ENCODE data around the gene RGS7.
"Not testable (repeated sequence)": the region's sequence is repeated elsewhere in the genome, so short reads cannot be mapped to it uniquely, and the experiment has no call there.

RGS7 gene

DNA sequence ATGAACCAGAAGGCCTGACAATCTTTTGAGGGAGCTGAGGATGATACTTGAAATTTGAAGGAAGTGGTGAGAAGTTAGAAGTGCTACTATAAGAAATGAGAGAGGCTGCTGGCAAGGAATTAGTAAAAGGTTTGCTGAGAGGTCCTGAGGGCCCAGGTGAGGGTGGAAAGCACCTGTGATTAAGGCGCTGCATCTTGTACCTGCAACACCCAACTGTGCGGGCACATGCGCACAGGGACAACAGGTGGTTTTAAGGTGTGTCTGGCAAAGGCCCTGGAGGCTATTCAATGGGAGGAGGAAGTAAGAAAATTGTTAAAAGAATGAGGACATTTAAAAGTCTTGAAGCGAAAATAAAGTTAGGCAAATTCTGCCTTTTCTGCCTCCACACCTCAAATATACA lies 349.3 kb downstream of the RGS7 start:
- in situ Hi-C loops (cut with MboI; ENCODE audit: low sequenced_read_pairs) = no loop called here

DNA sequence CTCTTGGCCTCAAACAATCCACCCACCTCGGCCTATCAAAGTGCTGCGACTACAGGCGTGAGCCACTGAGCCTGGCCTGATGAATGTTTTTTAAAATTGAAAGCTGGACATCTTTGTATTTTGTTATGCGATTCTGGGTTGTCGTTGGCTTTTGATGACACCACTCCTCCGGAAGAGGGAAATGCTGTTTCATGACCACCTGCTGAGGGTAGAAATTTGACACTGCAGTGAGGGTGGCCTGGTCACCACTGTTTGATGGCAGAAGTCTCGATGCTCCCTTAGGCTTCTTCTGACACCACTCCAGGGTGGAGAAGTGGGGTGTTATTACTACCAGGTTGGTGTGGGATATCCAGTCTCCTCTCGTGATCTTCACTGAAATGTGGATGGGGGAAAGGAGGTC lies 357.2 kb downstream of the RGS7 start:
- in situ Hi-C loops (cut with MboI; ENCODE audit: low sequenced_read_pairs) = no loop called here

DNA sequence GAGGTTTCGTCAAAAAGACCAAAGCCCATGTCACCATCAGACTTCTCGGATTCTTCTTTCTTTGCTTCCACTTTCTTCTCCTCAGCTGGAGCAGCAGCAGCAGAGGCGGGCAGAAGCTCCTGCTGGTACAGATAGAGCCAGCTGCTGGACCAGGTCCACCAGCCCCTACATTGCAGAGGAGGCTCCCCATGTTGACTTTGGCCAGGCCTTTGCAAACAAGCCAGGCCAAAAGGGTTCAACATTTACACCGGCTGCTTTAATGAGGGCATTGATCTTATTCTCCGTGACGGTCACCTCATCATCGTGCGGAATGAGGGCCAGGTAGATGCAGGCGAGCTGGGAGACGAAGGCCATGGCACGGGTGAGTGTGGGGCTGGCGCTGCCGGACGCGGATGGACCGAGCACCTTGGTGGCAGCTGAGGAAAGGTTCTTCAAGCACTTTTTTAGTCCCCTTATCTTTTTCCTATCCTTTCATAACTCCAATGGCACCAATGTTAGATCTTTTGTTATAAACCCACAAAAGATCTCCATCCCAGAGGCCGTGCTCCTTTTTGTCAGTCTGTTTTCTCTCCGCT lies 358.5 kb downstream of the RGS7 start:
- in situ Hi-C loops (cut with MboI; ENCODE audit: low sequenced_read_pairs) = no loop called here

DNA sequence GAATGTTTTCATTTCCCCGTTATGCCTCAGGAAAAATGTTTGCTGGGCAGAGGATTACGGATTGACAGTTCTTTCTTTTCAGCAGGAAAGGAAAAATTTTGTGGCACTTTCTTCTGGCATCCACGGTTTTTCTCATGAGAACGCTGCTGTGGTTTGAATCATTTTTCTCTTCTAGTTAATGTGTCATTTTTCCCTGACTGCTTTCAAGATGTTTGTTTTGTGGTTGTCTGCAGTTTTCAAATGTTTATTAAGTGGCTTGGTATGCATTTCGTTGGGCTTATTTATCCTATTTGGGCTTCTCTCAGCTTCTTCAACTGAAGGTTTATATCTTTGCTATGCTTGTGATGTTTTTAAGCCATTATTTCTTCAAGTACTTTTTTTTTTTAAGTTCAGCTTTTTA lies 359.0 kb downstream of the RGS7 start:
- in situ Hi-C loops (cut with MboI; ENCODE audit: low sequenced_read_pairs) = no loop called here

DNA sequence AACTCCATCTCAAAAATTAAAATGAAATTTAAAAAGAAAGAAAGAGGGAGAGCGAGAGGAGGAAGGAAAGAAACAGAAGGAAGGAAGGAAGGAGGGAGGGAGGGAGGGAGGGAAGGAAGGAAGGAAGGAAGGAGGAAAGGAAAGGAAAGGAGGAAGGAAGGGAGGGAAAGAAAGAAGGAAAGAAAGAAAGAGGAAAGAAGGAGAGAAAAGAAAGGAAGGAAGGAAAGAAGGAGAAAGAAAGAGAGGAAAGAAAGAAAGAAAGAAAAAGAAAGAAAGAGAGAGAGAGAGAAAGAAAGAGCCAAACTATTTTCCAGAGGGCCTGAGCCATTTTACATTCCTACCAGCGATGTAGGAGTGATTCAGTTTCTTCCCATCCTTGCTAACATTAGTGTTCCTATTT lies 364.0 kb downstream of the RGS7 start:
- in situ Hi-C loops (cut with MboI; ENCODE audit: low sequenced_read_pairs) = no loop called here

DNA sequence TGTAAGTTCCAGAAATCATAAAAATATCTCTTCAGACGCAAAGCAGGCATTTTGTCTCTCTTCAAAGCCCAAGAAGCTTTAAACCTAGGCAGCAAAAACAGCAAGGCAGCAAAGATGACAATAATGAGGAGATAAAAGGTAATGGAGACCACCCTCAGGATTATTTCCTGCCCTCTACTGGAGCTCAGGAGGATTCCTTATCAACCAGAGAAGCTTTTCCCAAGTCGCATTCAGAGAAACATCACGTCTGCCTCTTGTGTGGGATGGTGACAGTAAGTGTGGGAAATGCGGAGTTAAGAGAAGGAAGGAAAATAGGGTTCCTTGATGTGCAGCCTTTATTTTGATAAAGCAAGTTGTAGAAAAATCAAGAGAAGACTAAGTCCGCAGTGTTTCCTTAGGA lies 365.8 kb downstream of the RGS7 start:
- in situ Hi-C loops (cut with MboI; ENCODE audit: low sequenced_read_pairs) = no loop called here

DNA sequence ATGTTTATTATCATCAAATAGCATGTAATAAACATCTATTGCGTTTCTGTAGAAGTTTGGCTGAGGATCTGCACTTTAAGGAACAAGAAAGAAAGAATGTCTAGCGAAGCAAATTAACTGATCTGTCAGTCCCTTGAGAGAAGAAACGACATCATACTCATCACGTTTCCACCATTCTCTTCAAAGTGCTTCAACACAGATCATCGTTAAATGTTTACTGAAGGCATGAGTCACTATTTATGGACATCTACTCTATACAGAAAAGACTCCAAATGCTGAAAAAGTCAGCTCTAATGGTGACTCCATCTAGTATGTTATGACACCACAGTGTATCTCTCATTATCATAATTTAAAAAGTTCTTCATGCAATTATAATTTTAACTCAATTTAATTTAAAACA lies 369.1 kb downstream of the RGS7 start:
- in situ Hi-C loops (cut with MboI; ENCODE audit: low sequenced_read_pairs) = no loop called here

DNA sequence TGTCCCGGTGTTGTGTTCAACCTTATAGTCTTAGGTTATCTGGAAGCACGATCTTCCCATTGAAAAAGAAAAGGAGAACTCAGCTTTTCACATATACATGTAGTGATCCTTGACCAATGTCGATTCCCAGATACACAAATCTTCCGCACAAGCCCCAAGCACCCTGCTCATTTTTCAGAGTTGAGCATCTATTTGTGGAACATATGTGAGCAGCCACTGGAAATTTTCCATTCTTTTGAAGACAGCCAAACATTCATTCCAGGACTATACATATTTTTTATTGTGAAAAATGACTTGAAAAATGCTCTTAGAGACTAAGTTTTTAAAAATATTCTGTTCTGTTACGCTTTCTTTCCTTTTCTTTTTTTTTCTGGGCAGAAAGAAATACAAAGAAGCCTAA lies 371.9 kb downstream of the RGS7 start:
- in situ Hi-C loops (cut with MboI; ENCODE audit: low sequenced_read_pairs) = no loop called here

DNA sequence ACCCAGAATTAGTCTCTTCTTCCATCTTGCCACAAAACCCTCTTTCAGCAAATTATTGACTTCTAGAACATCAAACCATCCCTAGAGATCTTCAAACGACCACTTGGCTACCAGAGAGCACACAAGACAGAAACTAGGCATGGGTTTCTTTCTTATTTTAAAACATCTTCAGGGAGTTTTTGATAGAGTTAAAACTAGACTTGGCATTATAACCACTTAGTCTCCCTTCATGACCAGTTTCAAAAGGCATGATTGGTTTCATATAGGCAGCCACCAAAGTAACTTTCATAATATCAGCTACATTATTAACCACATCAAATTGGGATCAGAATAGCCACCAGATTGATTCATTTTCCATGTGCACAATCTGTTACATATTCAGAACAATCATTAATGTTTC lies 376.7 kb downstream of the RGS7 start:
- in situ Hi-C loops (cut with MboI; ENCODE audit: low sequenced_read_pairs) = no loop called here

DNA sequence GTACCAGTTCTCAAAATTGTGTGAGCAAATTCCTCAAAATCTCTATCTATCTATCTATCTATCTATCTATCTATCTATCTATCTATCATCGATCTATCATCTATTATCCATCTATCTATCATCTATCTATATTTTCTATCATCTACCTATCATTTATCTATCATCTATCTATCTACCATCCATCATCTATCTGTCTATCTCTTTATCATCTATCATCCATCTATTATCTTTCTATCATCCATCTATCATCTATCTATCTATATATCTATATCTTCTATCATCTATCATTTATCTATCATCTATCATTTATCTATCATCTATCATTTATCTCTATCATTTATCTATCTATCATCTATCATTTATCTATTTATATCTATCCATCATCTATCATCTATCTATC lies 380.3 kb downstream of the RGS7 start:
- in situ Hi-C loops (cut with MboI; ENCODE audit: low sequenced_read_pairs) = no loop called here

DNA sequence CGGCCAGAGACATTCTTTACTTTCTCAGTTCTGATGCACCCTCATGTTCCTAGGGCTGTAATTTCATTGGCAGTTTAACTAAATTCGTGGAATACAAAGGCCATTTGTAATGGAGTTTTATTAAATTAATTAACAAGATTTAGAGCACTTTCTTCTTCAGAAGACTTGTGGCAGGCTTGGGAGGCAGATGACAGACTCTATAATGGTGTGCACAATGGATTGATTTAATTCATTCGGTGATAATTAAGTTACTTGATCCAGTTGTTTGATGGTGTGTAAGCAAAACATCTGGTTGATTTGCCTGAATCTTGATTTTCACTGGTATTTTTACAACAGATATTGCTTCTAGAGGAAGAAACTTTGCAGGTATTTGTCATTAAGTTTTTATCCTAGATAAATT lies 383.1 kb downstream of the RGS7 start:
- in situ Hi-C loops (cut with MboI; ENCODE audit: low sequenced_read_pairs) = no loop called here

DNA sequence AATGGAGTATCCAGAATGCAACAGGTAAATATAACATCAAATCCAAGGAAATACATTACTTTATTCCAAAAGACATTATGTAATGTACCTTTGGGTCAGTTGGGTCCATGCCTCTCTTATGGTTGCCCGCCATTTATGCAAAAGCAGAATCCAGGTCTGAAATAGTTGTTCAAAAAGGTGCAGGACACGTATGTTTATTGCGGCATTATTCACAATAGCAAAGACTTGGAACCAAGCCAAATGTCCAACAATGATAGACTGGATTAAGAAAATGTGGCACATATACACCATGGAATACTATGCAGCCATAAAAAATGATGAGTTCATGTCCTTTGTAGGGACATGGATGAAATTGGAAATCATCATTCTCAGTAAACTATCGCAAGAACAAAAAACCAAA lies 384.9 kb downstream of the RGS7 start:
- in situ Hi-C loops (cut with MboI; ENCODE audit: low sequenced_read_pairs) = not testable (repeated sequence)

DNA sequence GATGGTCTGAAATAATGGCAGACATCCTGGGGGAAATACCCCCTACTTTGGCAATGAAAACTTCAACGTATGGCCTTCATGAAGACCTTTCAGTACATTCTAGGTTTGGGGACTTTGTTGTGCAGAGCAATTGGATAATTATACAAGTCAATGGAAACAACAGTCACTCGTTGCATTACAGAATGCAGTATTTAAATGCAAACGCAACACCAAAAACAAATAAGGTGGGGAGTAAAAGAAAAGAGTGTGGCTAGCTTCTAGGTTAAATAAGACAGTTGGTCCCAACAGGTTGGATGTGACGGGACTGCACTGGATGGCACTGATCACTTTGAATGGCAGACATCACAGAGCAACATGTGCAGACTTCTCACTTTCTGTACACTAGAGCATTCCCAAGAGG lies 386.8 kb downstream of the RGS7 start:
- in situ Hi-C loops (cut with MboI; ENCODE audit: low sequenced_read_pairs) = no loop called here

DNA sequence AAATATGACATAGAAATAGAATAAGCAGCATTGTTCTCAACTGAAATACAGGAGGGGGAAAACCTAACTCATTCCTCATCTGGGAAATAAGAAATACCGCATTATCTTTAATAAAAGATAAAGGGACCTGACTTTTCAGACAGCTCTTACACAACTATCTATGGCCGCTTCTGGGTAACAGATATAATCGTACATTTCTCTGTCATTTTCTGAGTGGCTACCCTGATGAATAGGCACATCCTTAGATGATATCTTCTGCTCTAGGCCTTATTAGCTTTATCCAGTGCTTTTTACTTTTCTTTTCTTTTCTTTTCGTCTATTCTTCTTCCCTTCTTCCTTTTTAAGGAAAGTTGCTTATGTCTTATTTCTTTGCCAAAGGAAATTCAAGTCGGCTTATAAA lies 388.1 kb downstream of the RGS7 start:
- in situ Hi-C loops (cut with MboI; ENCODE audit: low sequenced_read_pairs) = no loop called here

DNA sequence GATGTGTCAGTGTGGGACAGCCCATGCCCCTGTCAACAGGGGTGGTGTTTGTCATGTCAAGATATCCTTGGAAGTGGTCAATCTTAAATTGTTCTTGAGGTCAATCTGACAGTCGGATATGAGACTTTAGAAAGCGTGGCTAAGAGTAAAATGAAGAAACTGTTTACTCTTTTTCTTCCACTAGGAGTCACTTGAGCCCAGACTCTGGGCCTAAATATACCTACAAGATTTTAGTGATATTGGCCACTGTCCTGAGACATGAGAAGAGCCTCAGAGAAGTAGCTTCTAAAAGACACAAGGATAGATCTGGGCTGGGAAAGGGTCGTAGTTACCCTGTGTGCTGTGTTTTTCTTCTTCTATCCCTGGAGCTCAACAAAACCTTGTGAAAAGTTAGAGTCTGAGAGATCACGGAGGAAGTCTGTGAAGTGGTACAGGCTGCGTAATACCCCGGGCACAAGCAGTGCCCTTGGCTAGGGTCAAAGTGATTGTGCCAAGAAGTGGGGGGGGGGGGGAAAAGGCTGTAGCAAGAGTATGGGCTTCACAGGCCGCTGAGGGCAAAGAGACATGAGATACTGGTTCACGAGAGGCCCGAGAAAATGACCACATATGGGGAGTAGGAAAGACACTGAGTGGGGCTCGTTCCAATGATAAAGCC lies 389.8 kb downstream of the RGS7 start:
- in situ Hi-C loops (cut with MboI; ENCODE audit: low sequenced_read_pairs) = no loop called here

DNA sequence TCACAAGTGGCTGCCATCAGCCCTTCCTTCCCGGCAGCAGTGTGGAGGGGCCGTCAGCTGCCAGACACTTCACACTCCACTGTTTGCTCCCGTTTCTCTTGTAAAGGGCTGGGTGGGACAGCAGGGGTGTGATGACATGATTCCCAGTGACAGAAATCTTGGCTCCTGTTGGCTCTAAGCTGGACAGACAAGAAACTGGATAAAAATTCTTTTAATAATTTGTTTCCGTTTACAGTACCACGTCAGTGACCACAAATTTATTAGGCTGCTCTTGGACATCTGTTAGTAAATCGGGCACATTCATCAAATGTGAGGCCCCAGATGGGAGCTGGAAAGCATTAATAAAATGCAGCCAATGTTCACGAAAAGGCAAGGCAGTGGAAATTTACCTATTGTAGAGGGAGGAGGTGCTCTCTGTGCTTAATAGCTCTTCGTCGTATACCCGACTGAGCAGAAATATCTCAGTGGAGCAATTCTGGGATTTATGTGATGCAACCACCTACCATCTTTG lies 391.4 kb downstream of the RGS7 start:
- in situ Hi-C loops (cut with MboI; ENCODE audit: low sequenced_read_pairs) = no loop called here

DNA sequence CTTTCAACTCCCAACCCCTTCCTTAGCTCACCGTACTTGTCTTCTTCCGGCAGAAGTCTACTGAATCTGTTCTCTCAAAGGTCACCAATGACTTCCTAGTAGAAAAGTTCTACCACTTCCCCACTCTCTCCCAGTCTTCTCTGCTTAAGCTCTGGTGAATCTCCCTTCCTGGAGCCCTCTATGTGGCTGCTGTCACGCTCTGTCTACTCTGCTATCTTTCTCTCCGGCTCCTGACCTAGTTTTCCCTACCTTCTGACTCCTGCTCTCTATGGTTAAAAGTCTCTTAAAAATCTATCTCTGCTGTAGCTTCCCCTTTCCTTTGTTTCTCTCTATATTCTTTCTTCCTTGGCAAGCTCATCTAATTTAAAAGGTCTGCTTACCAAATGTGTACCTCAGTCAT lies 394.9 kb downstream of the RGS7 start:
- in situ Hi-C loops (cut with MboI; ENCODE audit: low sequenced_read_pairs) = no loop called here

DNA sequence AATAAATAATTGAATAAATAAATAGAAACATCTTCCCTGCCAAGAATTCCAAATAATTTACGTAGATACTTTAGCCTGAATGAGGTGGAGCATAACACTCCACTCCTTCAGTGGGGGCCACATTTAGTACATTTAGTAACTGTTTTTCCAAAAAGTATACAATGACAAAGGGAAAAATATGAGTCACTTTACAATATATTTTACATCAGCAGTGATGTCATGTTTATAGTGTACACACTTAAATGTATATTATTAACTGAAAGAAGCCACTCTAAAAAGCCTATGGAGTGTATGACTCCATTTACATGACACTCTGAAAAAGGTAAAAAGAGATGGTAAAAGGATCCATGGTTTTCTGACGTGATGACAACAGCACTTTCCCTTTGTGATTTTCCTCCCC lies 400.6 kb downstream of the RGS7 start:
- in situ Hi-C loops (cut with MboI; ENCODE audit: low sequenced_read_pairs) = no loop called here

DNA sequence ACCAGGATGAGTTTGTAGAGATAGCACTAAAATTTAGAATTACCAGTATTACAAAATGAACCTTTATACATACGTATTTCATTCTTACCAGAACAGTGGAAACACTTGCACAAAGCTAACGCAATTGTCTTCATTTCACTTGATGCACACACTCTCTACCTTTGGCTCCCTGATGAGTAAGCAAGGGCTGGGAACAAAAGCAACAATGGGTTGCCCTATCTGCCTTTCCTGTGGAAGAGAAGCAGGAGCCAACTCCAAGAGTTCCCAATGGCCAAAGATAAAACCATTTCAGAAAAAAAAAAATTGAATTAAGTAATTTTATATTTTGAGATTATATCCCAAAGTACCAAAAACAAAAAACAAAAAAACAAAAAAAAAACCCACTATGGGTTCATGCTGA lies 401.0 kb downstream of the RGS7 start:
- in situ Hi-C loops (cut with MboI; ENCODE audit: low sequenced_read_pairs) = no loop called here

DNA sequence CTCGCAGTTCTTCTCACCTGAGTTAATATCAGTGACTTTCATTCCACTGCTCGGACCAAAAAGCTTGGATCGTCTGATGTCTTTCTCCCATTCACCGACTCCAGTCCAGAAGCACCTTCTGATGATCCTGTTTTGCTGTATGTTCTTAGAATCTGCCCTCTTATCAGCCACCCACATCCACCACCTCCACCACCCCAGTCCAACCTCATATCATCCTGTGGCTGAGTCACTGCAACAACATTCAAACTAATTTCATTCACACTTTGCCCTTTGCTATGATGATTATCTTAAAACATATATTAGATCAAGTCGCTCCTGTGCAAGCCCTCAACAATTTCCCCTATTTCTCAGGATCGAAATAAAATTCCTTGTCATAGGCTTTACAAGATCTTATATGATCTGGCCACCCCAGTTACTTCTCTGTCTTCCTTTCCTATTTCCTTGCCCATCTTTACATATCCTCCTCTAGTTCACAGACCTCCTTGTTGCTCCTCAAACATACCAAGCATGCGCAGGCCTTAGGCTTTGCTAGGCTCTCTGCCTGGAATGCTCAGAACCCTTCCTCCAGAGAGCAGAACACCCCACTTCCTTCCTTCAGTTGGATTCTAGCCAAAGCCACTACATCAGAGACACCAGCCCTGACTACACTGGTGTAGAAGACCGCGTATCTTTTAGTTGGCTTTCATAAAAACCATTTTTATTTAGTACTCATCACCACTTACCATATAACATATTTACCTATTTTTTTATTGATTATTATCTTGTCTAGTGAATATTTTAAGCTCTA lies 409.4 kb downstream of the RGS7 start:
- in situ Hi-C loops (cut with MboI; ENCODE audit: low sequenced_read_pairs) = no loop called here

DNA sequence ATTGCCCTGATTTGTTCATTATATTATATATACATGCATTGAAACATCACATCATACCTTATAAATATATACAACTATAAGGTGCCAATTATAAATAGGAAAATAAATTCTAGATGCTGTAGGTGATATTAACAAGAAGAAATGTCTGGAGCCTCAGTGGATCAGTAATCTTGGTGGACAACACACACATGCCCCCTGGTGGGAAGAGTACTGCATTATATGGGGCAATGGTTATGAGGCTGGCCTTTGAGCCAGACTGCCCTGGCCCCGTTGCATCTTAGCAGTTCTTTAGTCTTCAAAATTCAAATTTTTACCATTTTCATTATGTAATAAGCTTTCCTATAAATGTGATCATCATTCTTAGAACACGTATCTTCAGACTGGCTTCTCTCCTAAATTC lies 410.1 kb downstream of the RGS7 start:
- in situ Hi-C loops (cut with MboI; ENCODE audit: low sequenced_read_pairs) = no loop called here

DNA sequence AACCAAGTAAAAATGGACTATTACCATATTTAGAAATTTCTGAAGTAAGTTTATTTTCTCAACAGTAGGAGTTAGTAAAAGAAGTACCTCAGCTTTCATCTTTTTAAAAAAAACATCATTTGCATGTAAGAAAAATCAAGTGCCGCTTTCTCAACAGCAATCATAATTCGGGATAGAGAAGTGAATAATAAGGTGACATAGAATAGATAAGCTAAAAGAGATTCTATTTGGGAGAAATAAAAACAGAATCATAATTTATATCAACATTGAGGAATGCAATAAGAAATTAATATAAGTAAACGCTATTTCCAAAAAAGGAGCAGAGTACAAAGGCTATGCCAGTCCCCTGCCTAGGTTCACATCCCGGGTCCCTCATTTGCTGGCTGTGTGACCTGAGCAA lies 414.1 kb downstream of the RGS7 start:
- in situ Hi-C loops (cut with MboI; ENCODE audit: low sequenced_read_pairs) = no loop called here
